Cardiac muscle cell (in vitro differentiated cells and primary cell): ENCODE results near the gene CHIT1. TPM values are rescaled to one million over a fixed set of nuclear protein-coding genes. Genes with fewer than 3 reads are reported as not detected.

Experiments used
- DNase-seq, 2 donors: peaks; one replicate each; pipeline versions ENCODE4 v3.0.0 to v3.0.0-alpha.2; 2010 to 2017; ENCODE audit warnings: low read depth in 1 of 2, low spot score in 1 of 2
- H3K27ac ChIP-seq: fragments of 200-600 bp; sonication (generic); 2 replicates; pipeline ENCODE4 v1.5.1; 2016
- H3K27me3 ChIP-seq: fragments of 200-600 bp; sonication (generic); 2 replicates; pipeline ENCODE4 v1.6.0; 2016; ENCODE audit warnings: control low read depth
- H3K36me3 ChIP-seq: fragments of 200-600 bp; sonication (generic); 2 replicates; pipeline ENCODE4 v1.5.1; 2016; ENCODE audit warnings: control low read depth
- H3K4me1 ChIP-seq: fragments of 200-600 bp; sonication (generic); 2 replicates; pipeline ENCODE4 v1.8.1; 2017; ENCODE audit warnings: low read depth, mild to moderate bottlenecking, mixed run types
- H3K4me3 ChIP-seq: fragments of 200-600 bp; sonication (generic); 2 replicates; pipeline ENCODE4 v1.5.1; 2016; ENCODE audit warnings: mild to moderate bottlenecking
- H3K9me3 ChIP-seq: fragments of 200-600 bp; sonication (generic); 2 replicates; pipeline ENCODE4 v1.5.1; 2017; ENCODE audit warnings: low read depth, mild to moderate bottlenecking, control low read depth
- CTCF ChIP-seq: IDR thresholded peaks from 2 replicates; pipeline ENCODE4 v1.5.1; 2012; ENCODE audit warnings: low read depth, mild to moderate bottlenecking, low read length
- polyA plus RNA-seq: library from polyadenylated mRNA; unstranded; fragments of >200 nt; fragmentation: Nextera tagmentation; extraction: Ambion mirVana; gene quantifications from 2 replicates; pipeline ENCODE4 v1.2.1, GENCODE V29; 2016
- total RNA-seq: library from RNA; depleted of rRNA; stranded (reverse); fragments of >200 nt; gene quantifications from 2 replicates; pipeline ENCODE4 v1.2.3, GENCODE V29; 2016

The CHIT1 gene
- total and polyA plus RNA-seq, 2 experiments from 2014 or later, result 0.03 TPM; not detected in 1

GRCh38 chr1:203210988-203211387 lies 18.5 kb downstream of the CHIT1 start:
- Histone ChIP-seq H3K4me3 (no peak overlapping the region), H3K9me3 (no peaks in the 10 kb centered on the region), H3K36me3 (no peaks in the 10 kb centered on the region), H3K4me1 (no peaks in the 10 kb centered on the region), H3K27ac (no peak overlapping the region), H3K27me3 (no peaks in the 10 kb centered on the region)
- no peak for DNase-seq
- TF ChIP-seq CTCF, result no peak

- Histone ChIP-seq H3K4me3 (no peak overlapping the region), H3K4me1 (no peaks in the 10 kb centered on the region), H3K27ac (no peak overlapping the region), H3K9me3 (no peaks in the 10 kb centered on the region), H3K27me3 (no peaks in the 10 kb centered on the region), H3K36me3 (no peaks in the 10 kb centered on the region)
- TF ChIP-seq CTCF, result no peak
- no peak for DNase-seq
Measured at GRCh38 chr1:203210350-203210749, 19.1 kb downstream of the CHIT1 start.

GRCh38 chr1:203208181-203208580 lies 21.3 kb downstream of the CHIT1 start:
- TF ChIP-seq CTCF, result no peak
- Histone ChIP-seq H3K27ac (no peak overlapping the region), H3K4me1 (no peaks in the 10 kb centered on the region)

GRCh38 chr1:203207751-203208150 lies 21.7 kb downstream of the CHIT1 start:
- Histone ChIP-seq H3K27me3 (peaks cover 3% of the 10 kb centered on the region), H3K4me1 (no peaks in the 10 kb centered on the region), H3K36me3 (no peaks in the 10 kb centered on the region), H3K9me3 (no peaks in the 10 kb centered on the region), H3K27ac (no peak overlapping the region), H3K4me3 (no peak overlapping the region)
- DNase-seq, result no peak
- TF ChIP-seq CTCF, result no peak

More at GRCh38 chr1:203208181-203208580, 21.3 kb downstream of the CHIT1 start:
- H3K36me3 ChIP-seq, result no peaks in the 10 kb centered on the region
- H3K27me3 ChIP-seq, result peaks cover under 1% of the 10 kb centered on the region
- H3K4me3 ChIP-seq, result no peak overlapping the region
- no peaks in the 10 kb centered on the region for H3K9me3 ChIP-seq
- no peak for DNase-seq

GRCh38 chr1:203206129-203206687 lies 23.3 kb downstream of the CHIT1 start:
- no peak overlapping the region for H3K27ac ChIP-seq
- no peaks in the 10 kb centered on the region for H3K9me3 ChIP-seq
- no peaks in the 10 kb centered on the region for H3K4me1 ChIP-seq
- no peak for TF ChIP-seq CTCF
- DNase-seq, result no peak
- no peaks in the 10 kb centered on the region for H3K36me3 ChIP-seq
- H3K4me3 ChIP-seq, result no peak overlapping the region
- peaks cover 3% of the 10 kb centered on the region for H3K27me3 ChIP-seq
